Fibroblast of skin of scalp (primary cell): ENCODE measurements around the gene MCEE.
A peak's percentile ranks its signal among the peaks of the same experiment; 100 is the strongest.

Source experiments
- DNase-seq: peaks from one replicate; pipeline ENCODE4 v3.0.0-alpha.2; 2013

The MCEE gene

GRCh38 chr2:71082402-71083252, 47.4 kb downstream of the MCEE start:
- no peak for DNase-seq

GRCh38 chr2:71078624-71079023, 51.4 kb downstream of the MCEE start:
- DNase-seq: no peak

- no peak for DNase-seq
These were observed 55.1 kb downstream of the MCEE start for GRCh38 chr2:71074893-71075395.

DNA sequence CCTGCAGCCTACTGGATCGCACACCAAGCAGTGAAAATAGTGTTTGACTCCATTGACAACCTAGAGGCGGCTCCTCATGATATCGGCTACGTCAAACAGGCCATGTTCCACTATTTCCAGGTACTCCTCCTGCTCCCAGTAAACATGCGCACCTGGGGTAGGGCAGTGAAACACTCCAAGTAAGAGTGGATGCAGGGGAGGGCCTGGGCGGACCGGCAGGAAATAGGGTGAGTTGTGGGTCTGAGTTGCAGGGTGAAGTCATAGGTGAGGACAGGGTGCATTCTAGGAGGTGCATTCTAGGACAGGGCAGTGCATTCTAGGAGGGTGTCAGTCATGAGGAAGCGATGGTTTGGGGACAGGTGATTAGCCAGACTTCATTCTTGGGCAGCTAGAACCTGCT, 56.6 kb downstream of the MCEE start:
- DNase-seq: no peak

DNA sequence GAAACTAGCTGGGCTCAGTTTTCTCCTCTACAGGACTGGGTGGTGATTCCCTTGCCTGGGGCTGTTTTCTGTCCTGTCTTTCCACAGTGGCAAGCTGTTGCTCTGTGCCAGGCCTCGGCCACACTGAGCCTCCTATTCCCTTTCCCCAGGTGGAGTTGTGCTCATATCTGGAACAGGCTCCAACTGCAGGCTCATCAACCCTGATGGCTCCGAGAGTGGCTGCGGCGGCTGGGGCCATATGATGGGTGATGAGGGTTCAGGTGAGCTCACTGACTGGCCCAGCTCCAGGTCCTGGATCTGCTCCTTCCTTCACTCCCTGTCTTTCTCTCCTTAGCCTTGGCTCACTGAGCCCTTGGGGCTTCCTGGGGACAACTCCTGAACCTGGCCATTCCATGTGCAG, 57.5 kb downstream of the MCEE start:
- DNase-seq: no peak

- DNase-seq: no peak
These were observed 58.2 kb downstream of the MCEE start for GRCh38 chr2:71071681-71072398.

GRCh38 chr2:71070294-71071093, 59.5 kb downstream of the MCEE start:
- DNase-seq: peak; percentile 55

DNA sequence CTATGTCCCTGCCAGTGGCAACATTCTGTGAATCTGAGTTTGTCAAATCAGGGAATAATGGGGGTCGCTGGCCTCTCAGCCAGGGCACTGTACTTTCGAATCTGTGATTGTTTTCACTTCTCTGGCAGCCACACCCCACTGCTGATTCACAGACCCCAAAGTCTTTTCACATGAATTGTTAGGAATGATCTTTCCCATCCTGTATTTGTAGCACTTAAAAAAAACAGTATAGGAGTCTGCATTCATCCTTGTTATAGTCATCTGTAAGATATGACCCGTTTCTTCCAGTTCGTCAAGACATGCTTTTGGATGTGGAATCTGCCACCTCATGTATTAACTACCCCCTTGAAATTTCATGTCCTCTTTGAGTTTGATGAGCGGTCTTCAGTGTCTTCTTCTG, 60.7 kb downstream of the MCEE start:
- peak; percentile 44 for DNase-seq

DNA sequence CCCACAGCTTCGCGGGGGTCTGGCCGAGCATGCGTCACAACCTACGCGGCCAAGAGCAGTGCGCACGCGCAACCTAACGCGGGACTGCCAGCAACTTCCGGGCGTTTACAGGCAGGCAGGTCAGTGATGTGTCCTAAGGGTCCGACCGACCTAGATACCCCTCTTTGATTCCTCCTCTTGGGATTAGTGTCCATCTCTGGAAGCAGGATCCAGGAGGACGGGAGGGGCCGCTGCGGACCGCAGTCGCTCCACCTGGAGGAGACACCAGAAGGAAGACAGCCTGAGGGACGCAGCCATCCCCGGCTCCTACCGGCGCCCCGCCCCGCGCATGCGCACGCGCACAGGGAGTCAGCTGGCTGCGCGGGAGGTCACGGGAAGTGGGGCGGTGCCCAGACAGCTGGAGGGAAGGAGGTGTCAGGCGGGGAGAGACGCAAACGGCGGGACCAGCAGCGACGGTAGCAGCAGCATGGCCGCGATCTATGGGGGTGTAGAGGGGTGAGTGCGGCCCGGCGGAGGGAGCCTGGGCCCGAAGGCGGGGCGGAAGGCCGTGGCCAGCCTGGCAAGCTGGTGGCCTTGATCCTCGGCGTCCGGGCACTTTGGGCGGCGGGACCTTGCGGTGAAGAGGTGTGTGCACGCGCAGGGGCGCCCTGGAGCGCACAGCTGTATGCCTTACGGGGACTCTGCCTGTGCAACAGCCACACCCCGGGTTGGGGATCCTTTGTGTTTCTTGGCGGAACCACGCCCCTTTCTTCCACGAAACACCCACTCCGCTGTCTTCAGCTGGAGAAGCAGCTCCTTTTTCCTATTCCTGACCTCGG, 61.6 kb downstream of the MCEE start, which contains the start of gene NAGK:
Gene NAGK (plus strand): TSS at position 431 of the 818 bp plus-strand sequence. CDS start 36 bp downstream, at position 467.
- peak; percentile 95 for DNase-seq

DNA sequence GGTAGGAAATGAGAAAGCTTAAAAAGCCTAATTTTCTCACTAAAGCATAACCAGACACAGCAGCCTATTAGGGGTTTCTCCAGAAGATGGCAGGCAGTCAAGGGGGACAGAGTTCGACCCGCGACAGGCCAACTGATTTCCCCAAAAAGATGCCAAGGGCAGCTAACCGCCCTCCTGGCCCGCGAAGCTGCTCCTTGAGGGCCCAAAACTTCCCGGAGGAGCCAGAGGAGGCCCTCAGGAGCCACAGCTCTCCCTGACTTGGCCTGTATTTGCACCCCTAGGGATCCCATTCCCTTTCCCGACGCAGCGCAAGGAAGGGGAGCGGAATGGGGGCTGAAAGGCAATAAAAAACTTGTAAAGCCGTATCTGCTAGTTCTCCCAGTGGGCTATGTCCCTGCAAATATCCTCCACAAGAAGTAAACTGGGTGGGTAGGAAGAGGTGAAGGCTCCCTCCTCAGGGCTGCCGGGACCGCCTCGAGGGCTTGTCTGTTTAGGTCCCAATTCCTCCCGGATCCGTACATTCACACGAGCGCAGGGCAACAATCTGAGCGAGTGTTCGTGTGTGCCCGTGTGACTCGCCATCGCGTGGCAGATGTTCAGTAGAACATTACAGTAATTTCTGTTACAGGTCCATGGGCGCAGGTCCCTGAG, 62.3 kb downstream of the MCEE start:
- peak; percentile 26 for DNase-seq

DNA sequence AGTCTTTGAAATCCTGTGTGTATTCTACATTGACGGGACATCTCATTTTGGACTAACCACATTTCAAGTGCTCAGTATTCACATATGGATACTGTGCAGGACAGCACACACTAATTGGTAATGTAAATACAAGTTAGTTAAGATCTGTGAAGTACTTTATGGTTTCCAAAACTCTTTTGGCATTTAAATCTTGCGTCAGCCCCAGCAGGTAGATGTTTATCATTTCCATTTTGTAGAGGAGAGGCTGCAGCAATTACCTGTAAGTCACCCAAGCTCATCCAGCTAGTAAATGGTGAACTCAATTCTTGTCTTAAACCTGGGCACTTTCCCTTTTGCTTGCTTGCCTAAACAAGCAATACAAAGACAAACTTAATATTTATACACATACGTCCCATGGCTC, 63.2 kb downstream of the MCEE start:
- DNase-seq: no peak

- DNase-seq: no peak
These were observed 65.0 kb downstream of the MCEE start for GRCh38 chr2:71064754-71065621.

GRCh38 chr2:71064110-71064611, 65.9 kb downstream of the MCEE start:
- no peak for DNase-seq

- no peak for DNase-seq
These were observed 66.8 kb downstream of the MCEE start for GRCh38 chr2:71063216-71063615.

- DNase-seq: peak; percentile 42
These were observed 69.2 kb downstream of the MCEE start for GRCh38 chr2:71060871-71061270.

GRCh38 chr2:71060211-71060610, 69.8 kb downstream of the MCEE start:
- DNase-seq: no peak
